HG03575 (cell line): Measurements from ENCODE around the gene SELE.

ENCODE experiments used
- ATAC-seq: cut with Tn5 transposase; IDR thresholded peaks from one replicate; pipeline ENCODE4 v1.9.1; 2021; ENCODE audit not compliant: unreplicated experiment, insufficient number of reproducible peaks, low FRiP score; ENCODE audit errors: extremely low read depth

Gene SELE

GRCh38 chr1:169733924-169734323 is at the start of gene SELE:
SELE (minus strand) TSS chr1:169734079; CDS start chr1:169733612, 467 bp downstream.
- no peak for ATAC-seq

GRCh38 chr1:169782596-169782995 is 48.7 kb upstream of the SELE start:
- no peak for ATAC-seq

GRCh38 chr1:169779970-169780369 is 46.1 kb upstream of the SELE start:
- no peak for ATAC-seq

- no peak for ATAC-seq
Measured at GRCh38 chr1:169779150-169779549, 45.3 kb upstream of the SELE start.

GRCh38 chr1:169776440-169776839 is 42.6 kb upstream of the SELE start:
- no peak for ATAC-seq

GRCh38 chr1:169768161-169768560 is 34.3 kb upstream of the SELE start:
- no peak for ATAC-seq

GRCh38 chr1:169765580-169766331 is 31.9 kb upstream of the SELE start:
- no peak for ATAC-seq

- no peak for ATAC-seq
Measured at GRCh38 chr1:169764919-169765318, 31.0 kb upstream of the SELE start.

- ATAC-seq = no peak
Measured at GRCh38 chr1:169762699-169763098, 28.8 kb upstream of the SELE start.

GRCh38 chr1:169759038-169759437 is 25.2 kb upstream of the SELE start:
- ATAC-seq = no peak

GRCh38 chr1:169753549-169753948 is 19.7 kb upstream of the SELE start:
- no peak for ATAC-seq

- ATAC-seq = no peak
Measured at GRCh38 chr1:169750041-169750440, 16.2 kb upstream of the SELE start.

GRCh38 chr1:169746550-169746949 is 12.7 kb upstream of the SELE start:
- ATAC-seq = no peak

- ATAC-seq = no peak
Measured at GRCh38 chr1:169745015-169745861, 11.4 kb upstream of the SELE start.

GRCh38 chr1:169741666-169742394 is 8.0 kb upstream of the SELE start:
- ATAC-seq = no peak

GRCh38 chr1:169739980-169740379 is 6.1 kb upstream of the SELE start:
- ATAC-seq = no peak

- no peak for ATAC-seq
Measured at GRCh38 chr1:169731446-169731845, 2.4 kb downstream of the SELE start.

GRCh38 chr1:169729991-169730390 is 3.9 kb downstream of the SELE start:
- ATAC-seq = no peak

- ATAC-seq = no peak
Measured at GRCh38 chr1:169727307-169727706, 6.6 kb downstream of the SELE start.

- no peak for ATAC-seq
Measured at GRCh38 chr1:169726851-169727250, 7.0 kb downstream of the SELE start.
